Endothelial cell of umbilical vein (primary cell): Measurements from ENCODE around the gene ALLC.

ENCODE experiments used
- POLR2A ChIP-seq: IDR thresholded peaks from 2 replicates; pipeline ENCODE4 v1.6.1; 2012; ENCODE audit warnings: low read depth, mild to moderate bottlenecking, control low read depth, low read length
- TF ChIP-seq, protein P1 (sequence below), 2 donors: IDR thresholded peaks; 1 replicate in 1 of 2; 2 replicates in 1 of 2; pipeline ENCODE4 v1.5.1; 2011; ENCODE audit warnings: low read length in 2 of 2, mild to moderate bottlenecking in 2 of 2, moderate library complexity in 2 of 2, control low read depth in 1 of 2, inconsistent platforms in 1 of 2, low read depth in 1 of 2; ENCODE audit not compliant: insufficient read depth in 1 of 2; ENCODE audit errors: extremely low read depth in 1 of 2

DNA sequence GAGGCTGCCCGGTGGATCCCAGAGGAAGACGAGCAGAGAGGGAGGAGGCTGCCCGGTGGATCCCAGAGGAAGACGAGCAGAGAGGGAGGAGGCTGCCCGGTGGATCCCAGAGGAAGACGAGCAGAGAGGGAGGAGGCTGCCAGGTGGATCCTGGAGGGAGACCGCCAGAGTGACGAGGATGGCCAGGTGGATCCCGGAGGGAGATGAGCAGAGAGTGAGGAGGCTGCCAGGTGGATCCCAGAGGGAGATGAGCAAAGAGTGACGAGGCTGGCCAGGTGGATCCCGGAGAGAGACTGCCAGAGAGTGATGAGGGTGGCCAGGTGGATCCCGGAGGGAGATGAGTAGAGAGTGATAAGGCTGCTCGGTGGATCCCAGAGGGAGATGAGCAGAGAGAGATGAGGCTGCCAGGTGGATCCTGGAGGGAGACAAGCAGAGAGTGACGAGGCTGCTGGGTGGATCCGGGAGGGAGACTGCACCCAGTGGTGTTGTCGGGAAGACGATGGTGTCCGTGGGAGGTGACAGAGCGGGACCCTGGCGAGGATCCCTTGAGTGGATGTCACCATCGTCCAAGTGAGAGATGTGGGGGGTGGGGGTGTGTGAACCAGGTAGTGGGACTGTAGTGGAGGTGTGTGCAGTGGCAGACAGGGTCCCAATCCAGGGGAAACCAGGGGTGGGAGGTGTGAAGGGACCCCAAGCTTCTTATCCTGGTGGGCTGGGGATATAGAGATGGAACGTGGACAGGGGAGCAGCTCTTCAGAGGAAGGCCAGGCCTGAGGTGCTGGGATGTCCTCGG is 67.7 kb downstream of the ALLC start:
- TF ChIP-seq, protein P1, sequence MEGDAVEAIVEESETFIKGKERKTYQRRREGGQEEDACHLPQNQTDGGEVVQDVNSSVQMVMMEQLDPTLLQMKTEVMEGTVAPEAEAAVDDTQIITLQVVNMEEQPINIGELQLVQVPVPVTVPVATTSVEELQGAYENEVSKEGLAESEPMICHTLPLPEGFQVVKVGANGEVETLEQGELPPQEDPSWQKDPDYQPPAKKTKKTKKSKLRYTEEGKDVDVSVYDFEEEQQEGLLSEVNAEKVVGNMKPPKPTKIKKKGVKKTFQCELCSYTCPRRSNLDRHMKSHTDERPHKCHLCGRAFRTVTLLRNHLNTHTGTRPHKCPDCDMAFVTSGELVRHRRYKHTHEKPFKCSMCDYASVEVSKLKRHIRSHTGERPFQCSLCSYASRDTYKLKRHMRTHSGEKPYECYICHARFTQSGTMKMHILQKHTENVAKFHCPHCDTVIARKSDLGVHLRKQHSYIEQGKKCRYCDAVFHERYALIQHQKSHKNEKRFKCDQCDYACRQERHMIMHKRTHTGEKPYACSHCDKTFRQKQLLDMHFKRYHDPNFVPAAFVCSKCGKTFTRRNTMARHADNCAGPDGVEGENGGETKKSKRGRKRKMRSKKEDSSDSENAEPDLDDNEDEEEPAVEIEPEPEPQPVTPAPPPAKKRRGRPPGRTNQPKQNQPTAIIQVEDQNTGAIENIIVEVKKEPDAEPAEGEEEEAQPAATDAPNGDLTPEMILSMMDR (IDR thresholded peaks at IDR 0.05; ENCODE audit: extremely low read depth in 1 of 2, insufficient read depth in 1 of 2, low read depth in 1 of 2, low read length in 2 of 2) = no peak
- no peak for TF ChIP-seq POLR2A
